ENCODE measurements around the gene EXOC6B. TPM values are rescaled to one million over a fixed set of nuclear protein-coding genes. Genes with fewer than 3 reads are reported as not detected.
A peak's percentile ranks its signal among the peaks of the same experiment; 100 is the strongest.

EXOC6B gene
- total RNA-seq, 4 donors from 2014 or later = 14.6 to 49.6 (median 19.3) TPM

DNA sequence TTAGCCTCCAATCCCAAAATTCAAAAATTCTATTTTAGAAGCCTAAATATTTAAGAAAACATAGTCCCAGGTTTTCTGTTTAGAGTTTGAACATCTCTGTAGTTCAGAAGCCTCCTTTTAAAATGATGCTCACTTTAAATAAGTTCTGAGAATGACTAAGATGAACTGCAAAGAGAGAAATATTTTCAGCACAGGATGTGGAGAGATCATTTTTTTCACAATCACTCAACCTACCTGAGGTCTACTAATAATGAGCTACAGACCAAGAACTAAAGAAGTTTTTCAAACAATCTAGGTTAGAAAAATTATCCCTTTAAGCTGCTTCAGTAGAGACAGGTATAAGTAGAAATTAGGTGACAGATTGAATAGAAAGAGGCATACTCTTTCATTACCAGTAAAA is 493.1 kb downstream of the EXOC6B start:
- no peaks in the 10 kb centered on the region for H3K9me3 ChIP-seq
- intact Hi-C loops (cut with DNase I; ENCODE audit: low total_unique reads) = no loop called here
- in situ Hi-C loops (cut with MboI; ENCODE audit: low sequenced_read_pairs in 4 of 4) = no loop called here
- H3K4me3 ChIP-seq = no peak overlapping the region
- DNase-seq (no peak), ATAC-seq (no peak)
- TF ChIP-seq POLR2A (IDR thresholded peaks at IDR 0.05) = no peak
- TF ChIP-seq, protein P1, sequence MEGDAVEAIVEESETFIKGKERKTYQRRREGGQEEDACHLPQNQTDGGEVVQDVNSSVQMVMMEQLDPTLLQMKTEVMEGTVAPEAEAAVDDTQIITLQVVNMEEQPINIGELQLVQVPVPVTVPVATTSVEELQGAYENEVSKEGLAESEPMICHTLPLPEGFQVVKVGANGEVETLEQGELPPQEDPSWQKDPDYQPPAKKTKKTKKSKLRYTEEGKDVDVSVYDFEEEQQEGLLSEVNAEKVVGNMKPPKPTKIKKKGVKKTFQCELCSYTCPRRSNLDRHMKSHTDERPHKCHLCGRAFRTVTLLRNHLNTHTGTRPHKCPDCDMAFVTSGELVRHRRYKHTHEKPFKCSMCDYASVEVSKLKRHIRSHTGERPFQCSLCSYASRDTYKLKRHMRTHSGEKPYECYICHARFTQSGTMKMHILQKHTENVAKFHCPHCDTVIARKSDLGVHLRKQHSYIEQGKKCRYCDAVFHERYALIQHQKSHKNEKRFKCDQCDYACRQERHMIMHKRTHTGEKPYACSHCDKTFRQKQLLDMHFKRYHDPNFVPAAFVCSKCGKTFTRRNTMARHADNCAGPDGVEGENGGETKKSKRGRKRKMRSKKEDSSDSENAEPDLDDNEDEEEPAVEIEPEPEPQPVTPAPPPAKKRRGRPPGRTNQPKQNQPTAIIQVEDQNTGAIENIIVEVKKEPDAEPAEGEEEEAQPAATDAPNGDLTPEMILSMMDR (IDR thresholded peaks at IDR 0.05 in 4 of 5, conservative IDR thresholded peaks at IDR 0.05 in 1 of 5) = no peak
- no peaks in the 10 kb centered on the region for H3K4me1 ChIP-seq
- no peak overlapping the region for H3K27ac ChIP-seq
- no peaks in the 10 kb centered on the region for H3K27me3 ChIP-seq
- H3K36me3 ChIP-seq = no peaks in the 10 kb centered on the region

DNA sequence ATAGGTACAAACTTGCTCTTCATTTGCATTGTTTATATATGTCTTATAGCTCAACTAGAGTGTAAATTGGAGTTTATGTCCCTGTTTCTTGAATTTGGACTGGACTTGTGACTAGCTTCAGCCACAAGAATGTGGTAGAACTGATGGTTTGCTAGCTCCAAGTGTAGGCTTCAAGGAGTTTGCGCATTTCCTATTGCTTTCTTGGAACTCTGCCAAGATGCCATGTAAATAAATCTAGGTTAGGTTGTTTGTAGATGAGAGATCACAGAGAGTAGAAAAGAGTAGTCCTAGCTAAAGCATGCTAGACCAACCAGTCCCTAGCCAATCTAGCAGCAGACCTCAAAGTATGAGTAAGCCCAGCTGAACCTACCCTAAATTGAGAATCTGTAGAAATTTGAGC is 495.2 kb downstream of the EXOC6B start:
- no peaks in the 10 kb centered on the region for H3K27me3 ChIP-seq
- TF ChIP-seq POLR2A (IDR thresholded peaks at IDR 0.05) = no peak
- TF ChIP-seq, protein P1 (IDR thresholded peaks at IDR 0.05 in 4 of 5, conservative IDR thresholded peaks at IDR 0.05 in 1 of 5) = no peak
- no peak overlapping the region for H3K4me3 ChIP-seq
- no peak for ATAC-seq
- no peak for DNase-seq
- in situ Hi-C loops (cut with MboI; ENCODE audit: low sequenced_read_pairs in 4 of 4) = no loop called here
- no peaks in the 10 kb centered on the region for H3K9me3 ChIP-seq
- H3K4me1 ChIP-seq = no peaks in the 10 kb centered on the region
- H3K36me3 ChIP-seq = no peaks in the 10 kb centered on the region
- H3K27ac ChIP-seq = no peak overlapping the region
- intact Hi-C loops (cut with DNase I; ENCODE audit: low total_unique reads) = no loop called here

DNA sequence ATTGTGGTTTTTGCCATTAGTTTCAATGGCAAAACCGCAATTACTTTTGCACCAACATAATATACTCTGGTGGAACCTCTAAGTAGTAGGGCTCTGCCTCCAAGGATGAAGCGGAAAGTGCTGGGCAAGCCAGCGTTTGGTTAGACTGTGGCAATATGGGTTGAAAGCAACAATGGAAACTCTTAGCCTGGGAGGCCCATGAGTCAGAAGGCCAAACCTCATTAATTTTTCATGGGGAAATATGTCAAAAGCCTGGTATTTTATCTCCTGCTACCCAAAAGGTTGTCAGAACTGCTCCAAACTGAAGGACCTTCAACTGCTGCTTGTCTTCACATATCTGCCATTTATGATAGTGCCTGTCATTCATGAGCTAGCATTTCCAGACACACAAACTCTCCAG is 499.1 kb downstream of the EXOC6B start:
- in situ Hi-C loops (cut with MboI; ENCODE audit: low sequenced_read_pairs in 4 of 4) (no loop called here), intact Hi-C loops (cut with DNase I; ENCODE audit: low total_unique reads) (no loop called here)
- TF ChIP-seq POLR2A (IDR thresholded peaks at IDR 0.05) = no peak
- TF ChIP-seq, protein P1 (IDR thresholded peaks at IDR 0.05 in 4 of 5, conservative IDR thresholded peaks at IDR 0.05 in 1 of 5) = no peak
- H3K4me1 ChIP-seq = no peaks in the 10 kb centered on the region
- ATAC-seq (no peak), DNase-seq (no peak)
- no peaks in the 10 kb centered on the region for H3K9me3 ChIP-seq
- H3K36me3 ChIP-seq = no peaks in the 10 kb centered on the region
- no peak overlapping the region for H3K4me3 ChIP-seq
- no peak overlapping the region for H3K27ac ChIP-seq
- no peaks in the 10 kb centered on the region for H3K27me3 ChIP-seq

DNA sequence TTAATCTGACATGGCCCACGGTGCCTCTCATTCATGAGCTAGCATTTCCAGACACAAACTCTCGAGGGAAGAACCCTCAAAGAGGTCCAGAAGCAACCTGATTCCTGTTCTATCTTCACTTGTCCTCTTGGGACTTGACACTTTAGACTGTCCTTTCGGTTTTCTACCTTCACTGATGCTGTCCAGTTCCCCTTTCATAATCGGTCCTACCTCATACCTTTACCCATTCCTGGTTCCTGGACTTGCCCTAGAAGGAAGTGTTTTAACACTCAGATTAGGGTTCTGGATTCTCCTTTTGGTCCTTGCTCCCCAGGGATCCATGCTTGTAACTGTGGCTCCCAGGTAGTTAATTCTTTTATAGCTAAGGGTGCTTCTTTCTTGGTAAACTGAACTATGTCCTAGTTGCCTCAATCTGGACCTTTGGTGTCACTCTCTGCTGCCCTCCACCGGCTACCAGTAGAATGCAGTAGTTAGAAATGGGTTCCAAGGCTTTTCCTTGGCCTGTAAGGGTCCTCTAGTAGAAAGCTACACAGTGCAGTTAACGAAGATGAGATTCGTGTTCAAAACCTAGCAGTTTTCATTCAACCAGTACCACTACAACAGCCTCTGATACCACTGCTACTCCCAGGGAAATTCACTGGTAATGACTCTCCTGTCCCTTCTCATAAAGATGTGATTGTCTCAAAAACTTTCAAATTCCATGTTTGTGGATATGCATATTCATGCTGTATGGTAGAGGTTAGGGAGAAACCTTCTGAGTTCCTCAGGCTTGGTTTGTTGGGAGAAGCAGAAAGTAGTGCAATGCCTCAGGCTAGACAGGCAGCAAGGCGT is 500.0 kb downstream of the EXOC6B start:
- ATAC-seq (no peak), DNase-seq (no peak)
- no peaks in the 10 kb centered on the region for H3K9me3 ChIP-seq
- no peaks in the 10 kb centered on the region for H3K4me1 ChIP-seq
- intact Hi-C loops (cut with DNase I; ENCODE audit: low total_unique reads) (no loop called here), in situ Hi-C loops (cut with MboI; ENCODE audit: low sequenced_read_pairs in 4 of 4) (no loop called here)
- H3K36me3 ChIP-seq = no peaks in the 10 kb centered on the region
- H3K27ac ChIP-seq = no peak overlapping the region
- no peaks in the 10 kb centered on the region for H3K27me3 ChIP-seq
- TF ChIP-seq, protein P1 (IDR thresholded peaks at IDR 0.05 in 4 of 5, conservative IDR thresholded peaks at IDR 0.05 in 1 of 5) = peak in 1 of 5 experiments; percentile 29
- TF ChIP-seq POLR2A (IDR thresholded peaks at IDR 0.05) = no peak
- no peak overlapping the region for H3K4me3 ChIP-seq

Measured in gastrocnemius medialis (tissue), 4 donors.